Choroid plexus epithelial cell (primary cell): ENCODE data around the gene C11orf87.

Source experiments
- DNase-seq: peaks from one replicate; pipeline ENCODE4 v3.0.0-alpha.2; 2010; ENCODE audit warnings: low read depth
- H3K4me3 ChIP-seq: 2 replicates; pipeline ENCODE4 v1.5.1; 2011; ENCODE audit warnings: low read depth, mild to moderate bottlenecking, control low read depth, low read length, moderate library complexity
- CTCF ChIP-seq: conservative IDR thresholded peaks from 2 replicates; pipeline ENCODE4 v1.5.1; 2011; ENCODE audit warnings: low read depth, mild to moderate bottlenecking, control low read depth, inconsistent platforms, low read length, moderate library complexity

The C11orf87 gene

GRCh38 chr11:109421981-109422869, at the start of gene C11orf87:
Gene C11orf87 (plus strand): TSS chr11:109422190. CDS start chr11:109423634, 1,444 bp downstream.
- DNase-seq = peak; percentile 5
- peak within 1 kb of the TSS; percentile 44 for H3K4me3 ChIP-seq
- TF ChIP-seq CTCF = no peak

GRCh38 chr11:109374032-109374431, 48.0 kb upstream of the C11orf87 start:
- no peak overlapping the region for H3K4me3 ChIP-seq
- TF ChIP-seq CTCF = no peak
- no peak for DNase-seq

- no peak for TF ChIP-seq CTCF
- no peak for DNase-seq
- H3K4me3 ChIP-seq = no peak overlapping the region
Observed at GRCh38 chr11:109374441-109374840, 47.5 kb upstream of the C11orf87 start.

GRCh38 chr11:109377039-109377742, 44.8 kb upstream of the C11orf87 start:
- TF ChIP-seq CTCF = no peak
- H3K4me3 ChIP-seq = no peak overlapping the region
- no peak for DNase-seq

GRCh38 chr11:109378034-109378433, 44.0 kb upstream of the C11orf87 start:
- no peak overlapping the region for H3K4me3 ChIP-seq
- no peak for TF ChIP-seq CTCF
- DNase-seq = no peak

- no peak for DNase-seq
- no peak for TF ChIP-seq CTCF
- H3K4me3 ChIP-seq = no peak overlapping the region
Observed at GRCh38 chr11:109383306-109383705, 38.7 kb upstream of the C11orf87 start.
